T-cell (primary cell): ENCODE measurements around the gene AGAP1. TPM values are rescaled to one million over a fixed set of nuclear protein-coding genes. Genes with fewer than 3 reads are reported as not detected.

Experiments used
- ATAC-seq, 4 experiments: fragments of 200-7000 bp in 3 of 4; fragments of 150-1000 bp in 1 of 4; cut with Tn5 transposase; replicated peaks in 1 of 4; 1 replicate in 3 of 4; 2 replicates in 1 of 4; pipeline ENCODE4 v1.10.0; 2021; ENCODE audit warnings: moderate library complexity in 3 of 4, mild to moderate bottlenecking in 2 of 4, moderate number of reproducible peaks in 1 of 4
- CTCF ChIA-PET, 2 donors: fragments of 300-600 bp; sonication (Branson Sonifier 250); formaldehyde crosslinking; loops; one replicate each; lab custom pipeline; 2022; ENCODE audit warnings: antibody characterized with exemption in 2 of 2; lab: Charles Lee
- POLR2A ChIA-PET, 2 donors: fragments of 300-600 bp; sonication (Branson Sonifier 250); formaldehyde crosslinking; loops; one replicate each; lab custom pipeline; 2022; ENCODE audit warnings: antibody characterized with exemption in 2 of 2; lab: Charles Lee
- DNase-seq, 35 experiments: peaks; one replicate each; pipeline versions ENCODE4 v3.0.0 to v3.0.0-alpha.2; 2013 to 2023
- H3K27ac ChIP-seq: one replicate; pipeline ENCODE4 v1.5.1; 2013; ENCODE audit warnings: low read length
- H3K27me3 ChIP-seq, 2 experiments: replicated peaks in 1 of 2; 1 replicate in 1 of 2; 2 replicates in 1 of 2; pipeline versions ENCODE4 v1.6.1 to v1.7.0; 2013; ENCODE audit warnings: low read length in 1 of 2, mixed read lengths in 1 of 2; ENCODE audit not compliant: control insufficient read depth in 2 of 2, insufficient read depth in 2 of 2; ENCODE audit errors: extremely low read depth in 1 of 2
- H3K36me3 ChIP-seq, 2 donors: 1 replicate in 1 of 2; 2 replicates in 1 of 2; pipeline versions ENCODE4 v1.6.1 to v1.7.0; 2013; ENCODE audit warnings: low read length in 1 of 2; ENCODE audit not compliant: control insufficient read depth in 2 of 2, insufficient read depth in 1 of 2; ENCODE audit errors: extremely low read depth in 1 of 2
- H3K4me1 ChIP-seq, 2 experiments: 1 replicate in 1 of 2; 2 replicates in 1 of 2; pipeline versions ENCODE4 v1.6.1 to v1.7.0; 2013; ENCODE audit warnings: low read length in 2 of 2, mixed read lengths in 1 of 2; ENCODE audit not compliant: insufficient read depth in 2 of 2, control insufficient read depth in 1 of 2; ENCODE audit errors: extremely low read depth in 1 of 2
- H3K4me3 ChIP-seq, 2 donors: 1 replicate in 1 of 2; 2 replicates in 1 of 2; pipeline versions ENCODE4 v1.5.1 to v1.7.0; 2013; ENCODE audit warnings: mild to moderate bottlenecking in 2 of 2, low read length in 1 of 2, moderate library complexity in 1 of 2; ENCODE audit not compliant: control insufficient read depth in 1 of 2; ENCODE audit errors: extremely low read depth in 1 of 2
- H3K9me3 ChIP-seq: 2 replicates; pipeline ENCODE4 v1.7.0; 2013
- H3K27ac Mint-ChIP-seq, 2 donors: one replicate each; pipeline ENCODE4 v1.8.0; 2020 to 2021; ENCODE audit warnings: mild to moderate bottlenecking in 2 of 2, mixed read lengths in 2 of 2
- H3K27me3 Mint-ChIP-seq, 2 donors: one replicate each; pipeline ENCODE4 v1.8.0; 2021 to 2022; ENCODE audit warnings: mixed read lengths in 2 of 2
- H3K36me3 Mint-ChIP-seq: one replicate; pipeline ENCODE4 v1.8.0; 2021; ENCODE audit warnings: mixed read lengths
- H3K4me1 Mint-ChIP-seq, 3 donors: one replicate each; pipeline ENCODE4 v1.8.0; 2020 to 2022; ENCODE audit warnings: mixed read lengths in 3 of 3, mild to moderate bottlenecking in 1 of 3
- H3K4me3 Mint-ChIP-seq, 3 donors: one replicate each; pipeline ENCODE4 v1.8.0; 2020 to 2022; ENCODE audit warnings: mild to moderate bottlenecking in 3 of 3, mixed read lengths in 3 of 3, moderate library complexity in 3 of 3
- H3K9me3 Mint-ChIP-seq, 3 donors: one replicate each; pipeline ENCODE4 v1.8.0; 2020 to 2022; ENCODE audit warnings: mixed read lengths in 3 of 3
- WGBS: methylation state at CpG from one replicate; pipeline ENCODE4 v1.1.5; 2013; ENCODE audit warnings: missing lambda C conversion rate; ENCODE audit not compliant: insufficient coverage; 5-methylcytosine and 5-hydroxymethylcytosine counted together
- total RNA-seq, 35 experiments: library from RNA in 6 of 35; stranded (reverse) in 6 of 35; fragments of 120-200 nt in 1 of 35; gene quantifications; one replicate each; pipeline versions ENCODE4 v1.2.1 to v1.2.4 and lab custom pipeline; 2013 to 2026

The AGAP1 gene
- total RNA-seq, 5 donors from 2014 or later (not counting 1 experiment from before 2014, with no cell fraction given): 3.9 to 15.6 (median 5.2) TPM

- DNase-seq: no peak
- H3K27me3 ChIP-seq: peaks cover 4 to 10% of the 10 kb centered on the region in 2 experiments
- no peaks in the 10 kb centered on the region for H3K36me3 Mint-ChIP-seq
- no peak overlapping the region for H3K27ac ChIP-seq
- H3K4me1 Mint-ChIP-seq: no peaks in the 10 kb centered on the region
- H3K9me3 Mint-ChIP-seq: no peaks in the 10 kb centered on the region
- CTCF ChIA-PET: no interaction called here
- H3K4me3 ChIP-seq: no peak overlapping the region
- no peaks in the 10 kb centered on the region for H3K4me1 ChIP-seq
- no peak for ATAC-seq
- H3K27ac Mint-ChIP-seq: no peak overlapping the region
- H3K9me3 ChIP-seq: no peaks in the 10 kb centered on the region
- WGBS: 92% methylated on average over 16 of the region's 16 CpGs
- peaks cover 1 to 24% of the 10 kb centered on the region in 2 donors for H3K27me3 Mint-ChIP-seq
- POLR2A ChIA-PET: no interaction called here
- no peak overlapping the region for H3K4me3 Mint-ChIP-seq
- no peaks in the 10 kb centered on the region for H3K36me3 ChIP-seq
Observed at GRCh38 chr2:236105955-236106607, 612.2 kb downstream of the AGAP1 start.

GRCh38 chr2:236106761-236107160 lies 612.9 kb downstream of the AGAP1 start:
- Histone ChIP-seq H3K27me3 (peaks cover 4 to 12% of the 10 kb centered on the region in 2 experiments), H3K9me3 (no peaks in the 10 kb centered on the region), H3K36me3 (no peaks in the 10 kb centered on the region), H3K4me1 (no peaks in the 10 kb centered on the region), H3K27ac (no peak overlapping the region), H3K4me3 (no peak overlapping the region)
- 79% methylated on average over 7 of the region's 10 CpGs for WGBS
- Mint-ChIP-seq H3K4me3 (no peak overlapping the region), H3K9me3 (no peaks in the 10 kb centered on the region), H3K36me3 (no peaks in the 10 kb centered on the region), H3K4me1 (no peaks in the 10 kb centered on the region), H3K27me3 (peaks cover 0 to 24% of the 10 kb centered on the region in 2 donors), H3K27ac (no peak overlapping the region)
- no peak for ATAC-seq
- POLR2A ChIA-PET: no interaction called here
- CTCF ChIA-PET: no interaction called here
- DNase-seq: no peak

- H3K9me3 Mint-ChIP-seq: no peaks in the 10 kb centered on the region
- Histone ChIP-seq H3K4me1 (no peaks in the 10 kb centered on the region), H3K36me3 (no peaks in the 10 kb centered on the region), H3K9me3 (no peaks in the 10 kb centered on the region), H3K27me3 (peaks cover 4 to 12% of the 10 kb centered on the region in 2 experiments), H3K27ac (no peak overlapping the region), H3K4me3 (no peak overlapping the region)
- ATAC-seq (no peak), DNase-seq (no peak)
- H3K36me3 Mint-ChIP-seq: no peaks in the 10 kb centered on the region
- ChIA-PET POLR2A (no interaction called here), CTCF (no interaction called here)
- WGBS: 92% methylated on average over 9 of the region's 11 CpGs
- H3K27me3 Mint-ChIP-seq: peaks cover 0 to 27% of the 10 kb centered on the region in 2 donors
- no peak overlapping the region for H3K4me3 Mint-ChIP-seq
- no peak overlapping the region for H3K27ac Mint-ChIP-seq
- no peaks in the 10 kb centered on the region for H3K4me1 Mint-ChIP-seq
Observed at GRCh38 chr2:236107536-236107935, 613.7 kb downstream of the AGAP1 start.

- H3K27ac ChIP-seq: no peak overlapping the region
- Mint-ChIP-seq H3K9me3 (no peaks in the 10 kb centered on the region), H3K27ac (no peak overlapping the region), H3K27me3 (peaks cover 0 to 28% of the 10 kb centered on the region in 2 donors), H3K4me1 (no peaks in the 10 kb centered on the region), H3K36me3 (no peaks in the 10 kb centered on the region), H3K4me3 (no peak overlapping the region)
- WGBS: 29% methylated on average over 16 of the region's 20 CpGs
- DNase-seq (no peak), ATAC-seq (no peak)
- CTCF ChIA-PET: no interaction called here
- peaks cover 4 to 12% of the 10 kb centered on the region in 2 experiments for H3K27me3 ChIP-seq
- no peaks in the 10 kb centered on the region for H3K9me3 ChIP-seq
- POLR2A ChIA-PET: no interaction called here
- H3K36me3 ChIP-seq: no peaks in the 10 kb centered on the region
- no peaks in the 10 kb centered on the region for H3K4me1 ChIP-seq
- no peak overlapping the region for H3K4me3 ChIP-seq
Observed at GRCh38 chr2:236107942-236108625, 614.2 kb downstream of the AGAP1 start.

- no peak for DNase-seq
- H3K4me3 Mint-ChIP-seq: no peak overlapping the region
- ChIA-PET CTCF (no interaction called here), POLR2A (no interaction called here)
- H3K4me1 Mint-ChIP-seq: no peaks in the 10 kb centered on the region
- H3K27ac Mint-ChIP-seq: no peak overlapping the region
- H3K27ac ChIP-seq: no peak overlapping the region
- H3K4me3 ChIP-seq: no peak overlapping the region
- peaks cover 0 to 28% of the 10 kb centered on the region in 2 donors for H3K27me3 Mint-ChIP-seq
- ATAC-seq: no peak
- no peaks in the 10 kb centered on the region for H3K4me1 ChIP-seq
- no peaks in the 10 kb centered on the region for H3K9me3 ChIP-seq
- H3K27me3 ChIP-seq: peaks cover 4 to 12% of the 10 kb centered on the region in 2 experiments
- no peaks in the 10 kb centered on the region for H3K36me3 ChIP-seq
- H3K36me3 Mint-ChIP-seq: no peaks in the 10 kb centered on the region
- no CpG with 5 or more reads among the region's 5 CpGs for WGBS
- H3K9me3 Mint-ChIP-seq: no peaks in the 10 kb centered on the region
Observed at GRCh38 chr2:236109061-236109460, 615.2 kb downstream of the AGAP1 start.

GRCh38 chr2:236109473-236109872 lies 615.6 kb downstream of the AGAP1 start:
- Histone ChIP-seq H3K27me3 (peaks cover 4 to 12% of the 10 kb centered on the region in 2 experiments), H3K27ac (no peak overlapping the region), H3K4me1 (no peaks in the 10 kb centered on the region), H3K4me3 (no peak overlapping the region), H3K9me3 (no peaks in the 10 kb centered on the region), H3K36me3 (no peaks in the 10 kb centered on the region)
- ATAC-seq (no peak), DNase-seq (no peak)
- Mint-ChIP-seq H3K27ac (no peak overlapping the region), H3K9me3 (no peaks in the 10 kb centered on the region), H3K36me3 (no peaks in the 10 kb centered on the region), H3K27me3 (peaks cover 0 to 28% of the 10 kb centered on the region in 2 donors), H3K4me3 (no peak overlapping the region), H3K4me1 (no peaks in the 10 kb centered on the region)
- ChIA-PET CTCF (no interaction called here), POLR2A (no interaction called here)
- 94% methylated on average over 12 of the region's 21 CpGs for WGBS
